GM12878 (cell line): ENCODE results near the gene SLU7. TPM values are rescaled to one million over a fixed set of nuclear protein-coding genes. Genes with fewer than 3 reads are reported as not detected.

Source experiments
- BHLHE40 ChIP-seq, 2 experiments: fragments of 450-650 bp in 1 of 2; IDR thresholded peaks; 2 replicates each; pipeline ENCODE4 v1.6.1; 2011 to 2017; ENCODE audit warnings: low read depth in 2 of 2, borderline replicate concordance in 1 of 2, improper control_type of control experiment in 1 of 2, low read length in 1 of 2, mild to moderate bottlenecking in 1 of 2
- CUX1 ChIP-seq: IDR thresholded peaks from 2 replicates; pipeline ENCODE4 v1.6.1; 2012; ENCODE audit warnings: improper control_type of control experiment, low read depth, low read length; ENCODE audit not compliant: insufficient replicate concordance
- DPF2 ChIP-seq: fragments of 450-650 bp; IDR thresholded peaks from 2 replicates; pipeline ENCODE4 v1.6.1; 2017; ENCODE audit warnings: mild to moderate bottlenecking
- GATAD2B ChIP-seq: fragments of 450-650 bp; conservative IDR thresholded peaks from 2 replicates; pipeline ENCODE4 v1.6.1; 2017; ENCODE audit warnings: low read depth, mild to moderate bottlenecking, moderate library complexity
- IKZF1 ChIP-seq: fragments of 450-650 bp; conservative IDR thresholded peaks from 2 replicates; pipeline ENCODE4 v1.6.1; 2017; ENCODE audit warnings: antibody characterized with exemption, mild to moderate bottlenecking
- IRF4 ChIP-seq: IDR thresholded peaks from 2 replicates; pipeline ENCODE4 v1.6.1; 2011; ENCODE audit warnings: low read depth, low read length
- MTA2 ChIP-seq: fragments of 450-650 bp; IDR thresholded peaks from 2 replicates; pipeline ENCODE4 v1.6.1; 2016; ENCODE audit warnings: low read depth, mild to moderate bottlenecking, moderate library complexity
- NFIC ChIP-seq: IDR thresholded peaks from 2 replicates; pipeline ENCODE4 v1.6.1; 2012; ENCODE audit warnings: low read depth, mild to moderate bottlenecking, inconsistent platforms, low read length, moderate library complexity
- POLR2AphosphoS5 ChIP-seq: IDR thresholded peaks from 2 replicates; pipeline ENCODE4 v1.6.1; 2011; ENCODE audit warnings: mild to moderate bottlenecking, low read length, inconsistent platforms
- RBBP5 ChIP-seq: fragments of 200-600 bp; sonication (generic); conservative IDR thresholded peaks from 2 replicates; pipeline ENCODE4 v1.6.1; 2016
- RELB ChIP-seq: fragments of 450-650 bp; IDR thresholded peaks from 2 replicates; pipeline ENCODE4 v1.6.1; 2017; ENCODE audit warnings: low read depth, mild to moderate bottlenecking, moderate library complexity
- RUNX3 ChIP-seq: IDR thresholded peaks from 2 replicates; pipeline ENCODE4 v1.6.1; 2012; ENCODE audit warnings: low read length, inconsistent platforms
- SKIL ChIP-seq: fragments of 450-650 bp; IDR thresholded peaks from 2 replicates; pipeline ENCODE4 v1.6.1; 2017; ENCODE audit warnings: mild to moderate bottlenecking, low read depth, inconsistent platforms; ENCODE audit not compliant: poor library complexity, severe bottlenecking
- SMARCA5 ChIP-seq: fragments of 450-650 bp; IDR thresholded peaks from 2 replicates; pipeline ENCODE4 v1.6.1; 2017; ENCODE audit warnings: mild to moderate bottlenecking
- SP1 ChIP-seq: IDR thresholded peaks from one replicate; pipeline ENCODE4 v1.6.1; 2011; ENCODE audit warnings: low read depth, low read length
- STAT1 ChIP-seq: fragments of 450-650 bp; conservative IDR thresholded peaks from 2 replicates; pipeline ENCODE4 v1.6.1; 2014; ENCODE audit warnings: antibody characterized with exemption, mild to moderate bottlenecking
- TBL1XR1 ChIP-seq: IDR thresholded peaks from 2 replicates; pipeline ENCODE4 v1.6.1; 2012; ENCODE audit warnings: low read depth, low read length, improper control_type of control experiment
- ZNF687 ChIP-seq: fragments of 450-650 bp; IDR thresholded peaks from 2 replicates; pipeline ENCODE4 v1.6.1; 2017; ENCODE audit warnings: mild to moderate bottlenecking, moderate library complexity
- polyA plus RNA-seq, 11 experiments: library from polyadenylated mRNA; depleted of rRNA in 4 of 11; unstranded in 6 of 11; stranded (reverse) in 5 of 11; fragments of >200 nt; fragmentation: Nextera tagmentation in 4 of 11; fragmentation: Illumina TruSeq in 1 of 11; extraction: Ambion mirVana in 4 of 11; extraction: Trizol in 1 of 11; gene quantifications; 1 replicate in 1 of 11; 2 replicates in 10 of 11; pipeline versions ENCODE4 v1.2.1 to v1.2.3, GENCODE V29; 2011 to 2016; ENCODE audit warnings: inconsistent platforms in 2 of 11, missing spikeins in 2 of 11, low read depth in 1 of 11
- total RNA-seq, 4 experiments: library from RNA; depleted of rRNA in 3 of 4; stranded (reverse); fragments of >200 nt in 3 of 4; fragmentation: Illumina TruSeq in 1 of 4; extraction: Trizol in 1 of 4; gene quantifications; 2 replicates each; pipeline versions ENCODE4 v1.2.1 to v1.2.3, GENCODE V29; 2013 to 2021

Gene SLU7
- total and polyA plus RNA-seq, 10 of the 15 experiments (the other 5 are each of a cell fraction or from before 2014, with no cell fraction given): 32.7 to 55.2 (median 46.6) TPM

- peak; percentile 74; the same call in 1 of the 2 replicates for TF ChIP-seq ZNF687
- TF ChIP-seq RBBP5: no peak
- TF ChIP-seq CUX1: peak; percentile 35
- TF ChIP-seq IRF4: no peak
- TF ChIP-seq RUNX3: peak; percentile 81
- TF ChIP-seq STAT1: no peak
- TF ChIP-seq TBL1XR1: no peak
- peak; percentile 33; the same call in 1 of the 2 replicates for TF ChIP-seq DPF2
- TF ChIP-seq POLR2AphosphoS5: peak; percentile 36; the same call in 1 of the 2 replicates
- 0 out of 2 replicates have a peak, but pooled peaks have one; percentile 32 for TF ChIP-seq NFIC
- TF ChIP-seq SMARCA5: 0 out of 2 replicates have a peak, but pooled peaks have one; percentile 55
- TF ChIP-seq SP1: no peak
- peak; percentile 59; the same call in 1 of the 2 replicates for TF ChIP-seq RELB
- peak in 1 of 2 experiments; percentile 22; a peak in 2 of 4 replicates for TF ChIP-seq BHLHE40 (IDR thresholded peaks at IDR 0.05; ENCODE audit: borderline replicate concordance in 1 of 2, low read depth in 2 of 2, low read length in 1 of 2)
- TF ChIP-seq SKIL: peak; percentile 38
- peak; percentile 45; the same call in 1 of the 2 replicates for TF ChIP-seq GATAD2B
- peak; percentile 65 for TF ChIP-seq IKZF1
- TF ChIP-seq MTA2: 0 out of 2 replicates have a peak, but pooled peaks have one; percentile 41
Measured at GRCh38 chr5:160462167-160462566, 43.3 kb upstream of the SLU7 start (continued).
